Lung (tissue), 12 donors: ENCODE results near the gene CDC23. TPM values are rescaled to one million over a fixed set of nuclear protein-coding genes. Genes with fewer than 3 reads are reported as not detected.
"Not testable (repeated sequence)": the region's sequence is repeated elsewhere in the genome, so short reads cannot be mapped to it uniquely, and the experiment has no call there.

Experiments
- ATAC-seq: fragments of 200-7000 bp; cut with Tn5 transposase; one replicate; pipeline ENCODE4 v1.9.1; 2020; ENCODE audit warnings: moderate number of reproducible peaks; ENCODE audit not compliant: insufficient read depth, low FRiP score
- DNase-seq, 3 donors: peaks; one replicate each; pipeline ENCODE4 v3.0.0-alpha.2; 2013 to 2017
- H3K27ac ChIP-seq, 2 donors: one replicate each; pipeline ENCODE4 v1.5.1; 2013; ENCODE audit warnings: mild to moderate bottlenecking in 2 of 2, moderate library complexity in 2 of 2, control low read depth in 1 of 2, inconsistent platforms in 1 of 2, low read depth in 1 of 2, low read length in 1 of 2
- H3K27me3 ChIP-seq, 3 donors: one replicate each; pipeline ENCODE4 v1.5.1; 2013; ENCODE audit warnings: low read length in 2 of 3; ENCODE audit not compliant: control insufficient read depth in 3 of 3, insufficient read depth in 3 of 3
- H3K36me3 ChIP-seq, 4 donors: one replicate each; pipeline ENCODE4 v1.5.1; 2013; ENCODE audit warnings: low read length in 4 of 4, mild to moderate bottlenecking in 1 of 4, moderate library complexity in 1 of 4; ENCODE audit not compliant: control insufficient read depth in 4 of 4, insufficient read depth in 4 of 4
- H3K4me1 ChIP-seq, 5 donors: one replicate each; pipeline ENCODE4 v1.5.1; 2013; ENCODE audit warnings: low read length in 5 of 5, mild to moderate bottlenecking in 2 of 5, moderate library complexity in 1 of 5; ENCODE audit not compliant: control insufficient read depth in 5 of 5, insufficient read depth in 5 of 5
- H3K4me3 ChIP-seq: one replicate; pipeline ENCODE4 v1.5.1; 2013; ENCODE audit warnings: mild to moderate bottlenecking, control low read depth, moderate library complexity
- H3K9ac ChIP-seq, 2 donors: one replicate each; pipeline ENCODE4 v1.5.1; 2013; ENCODE audit warnings: low read length in 2 of 2, control low read depth in 1 of 2; ENCODE audit not compliant: insufficient read depth in 1 of 2
- H3K9me3 ChIP-seq, 4 donors: one replicate each; pipeline ENCODE4 v1.5.1; 2013; ENCODE audit warnings: low read length in 3 of 4, mild to moderate bottlenecking in 1 of 4, moderate library complexity in 1 of 4; ENCODE audit not compliant: control insufficient read depth in 4 of 4, insufficient read depth in 3 of 4
- WGBS, 2 donors: extraction: QIAGEN DNeasy Blood & Tissue Kit; methylation state at CpG; one replicate each; pipeline ENCODE4 v1.1.7; 2013; 5-methylcytosine and 5-hydroxymethylcytosine counted together
- polyA plus RNA-seq, 2 donors: library from polyadenylated mRNA; stranded (reverse); fragments of 200-250 nt; gene quantifications; one replicate each; pipeline ENCODE4 v1.2.1, GENCODE V29; 2013
- total RNA-seq, 2 donors: library from RNA; depleted of rRNA in 1 of 2; stranded (reverse); fragments of >200 nt in 1 of 2; gene quantifications; one replicate each; pipeline ENCODE4 v1.2.1, GENCODE V29; 2014 to 2021
- TF ChIP-seq, protein P1 (sequence below): IDR thresholded peaks from 2 replicates; pipeline ENCODE4 v1.5.1; 2012; ENCODE audit warnings: mild to moderate bottlenecking; ENCODE audit errors: control extremely low read depth, extremely low read depth
- donor health status: control.
- donor health status: control.
- donor health status: Bipolar disorder and iron deficiency.
- donor health status: healthy.
- donor health status: DM: yes; HTN: yes; CAD: no.

Gene CDC23
- total and polyA plus RNA-seq, 4 donors = 9.9 to 41.8 (median 17.1) TPM

- H3K36me3 ChIP-seq = peaks cover 57 to 71% (median 65%) of the 10 kb centered on the region in 4 donors
- ATAC-seq = no peak
These were observed 52.4 kb downstream of the CDC23 start for GRCh38 chr5:138160706-138161105.

GRCh38 chr5:138159666-138160065, 53.5 kb downstream of the CDC23 start:
- ATAC-seq (no peak), DNase-seq (no peak)
- H3K4me1 ChIP-seq = no peaks in the 10 kb centered on the region
- 93 to 97% methylated on average over 5 of the region's 5 CpGs for WGBS, 2 donors
- no peaks in the 10 kb centered on the region for H3K9me3 ChIP-seq
- no peak overlapping the region for H3K27ac ChIP-seq
- TF ChIP-seq, protein P1, sequence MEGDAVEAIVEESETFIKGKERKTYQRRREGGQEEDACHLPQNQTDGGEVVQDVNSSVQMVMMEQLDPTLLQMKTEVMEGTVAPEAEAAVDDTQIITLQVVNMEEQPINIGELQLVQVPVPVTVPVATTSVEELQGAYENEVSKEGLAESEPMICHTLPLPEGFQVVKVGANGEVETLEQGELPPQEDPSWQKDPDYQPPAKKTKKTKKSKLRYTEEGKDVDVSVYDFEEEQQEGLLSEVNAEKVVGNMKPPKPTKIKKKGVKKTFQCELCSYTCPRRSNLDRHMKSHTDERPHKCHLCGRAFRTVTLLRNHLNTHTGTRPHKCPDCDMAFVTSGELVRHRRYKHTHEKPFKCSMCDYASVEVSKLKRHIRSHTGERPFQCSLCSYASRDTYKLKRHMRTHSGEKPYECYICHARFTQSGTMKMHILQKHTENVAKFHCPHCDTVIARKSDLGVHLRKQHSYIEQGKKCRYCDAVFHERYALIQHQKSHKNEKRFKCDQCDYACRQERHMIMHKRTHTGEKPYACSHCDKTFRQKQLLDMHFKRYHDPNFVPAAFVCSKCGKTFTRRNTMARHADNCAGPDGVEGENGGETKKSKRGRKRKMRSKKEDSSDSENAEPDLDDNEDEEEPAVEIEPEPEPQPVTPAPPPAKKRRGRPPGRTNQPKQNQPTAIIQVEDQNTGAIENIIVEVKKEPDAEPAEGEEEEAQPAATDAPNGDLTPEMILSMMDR = no peak
- H3K36me3 ChIP-seq = peaks cover 51 to 61% (median 57%) of the 10 kb centered on the region in 4 donors
- no peak overlapping the region for H3K4me3 ChIP-seq
- H3K27me3 ChIP-seq = no peaks in the 10 kb centered on the region
- H3K9ac ChIP-seq = no peak overlapping the region

More at GRCh38 chr5:138160706-138161105, 52.4 kb downstream of the CDC23 start:
- no peak for DNase-seq
- no peak overlapping the region for H3K9ac ChIP-seq
- H3K4me3 ChIP-seq = no peak overlapping the region
- TF ChIP-seq, protein P1 = no peak
- H3K27me3 ChIP-seq = no peaks in the 10 kb centered on the region
- H3K27ac ChIP-seq = no peak overlapping the region
- no peaks in the 10 kb centered on the region for H3K4me1 ChIP-seq
- WGBS, 2 donors = 94 to 96% methylated on average over 4 of the region's 4 CpGs
- no peaks in the 10 kb centered on the region for H3K9me3 ChIP-seq

- no peaks in the 10 kb centered on the region for H3K9me3 ChIP-seq
- H3K36me3 ChIP-seq = peaks cover 41 to 45% (median 42%) of the 10 kb centered on the region in 4 donors
- 91% methylated on average over 1 of the region's 1 CpG for WGBS, 2 donors
- no peak overlapping the region for H3K9ac ChIP-seq
- no peaks in the 10 kb centered on the region for H3K27me3 ChIP-seq
- ATAC-seq (no peak), DNase-seq (no peak)
- H3K4me1 ChIP-seq = no peaks in the 10 kb centered on the region
- H3K27ac ChIP-seq = no peak overlapping the region
- TF ChIP-seq, protein P1 = no peak
- no peak overlapping the region for H3K4me3 ChIP-seq
These were observed 55.5 kb downstream of the CDC23 start for GRCh38 chr5:138157626-138158025.

DNA sequence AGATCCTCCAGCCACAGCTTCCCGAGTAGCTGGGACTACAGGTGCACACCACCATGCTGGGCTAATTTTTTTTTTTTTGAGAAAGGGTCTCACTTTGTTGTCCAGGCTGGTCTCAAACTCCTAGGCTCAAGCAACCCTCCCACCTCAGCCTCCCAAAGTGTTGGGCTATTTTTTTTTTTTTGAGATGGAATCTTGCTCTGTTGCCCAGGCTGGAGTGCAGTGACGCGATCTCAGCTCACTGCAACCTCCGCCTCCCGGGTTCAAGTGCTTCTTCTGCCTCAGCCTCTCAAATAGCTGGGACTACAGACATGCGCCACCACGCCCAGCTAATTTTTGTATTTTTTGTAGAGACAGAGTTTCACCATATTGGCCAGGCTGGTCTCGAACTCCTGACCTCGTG, 57.1 kb downstream of the CDC23 start:
- WGBS, 2 donors = 94 to 96% methylated on average over 9 of the region's 9 CpGs
- H3K27me3 ChIP-seq = not testable (repeated sequence)
- peaks cover 29 to 30% (median 30%) of the 10 kb centered on the region in 4 donors for H3K36me3 ChIP-seq

More for the DNA sequence above, 57.1 kb downstream of the CDC23 start:
- DNase-seq, H3K27ac ChIP-seq, H3K4me1 ChIP-seq, H3K4me3 ChIP-seq, H3K9me3 ChIP-seq, ATAC-seq, H3K9ac ChIP-seq: not testable (repeated sequence)
